ENCODE data around the gene TAAR8.

The TAAR8 gene

DNA sequence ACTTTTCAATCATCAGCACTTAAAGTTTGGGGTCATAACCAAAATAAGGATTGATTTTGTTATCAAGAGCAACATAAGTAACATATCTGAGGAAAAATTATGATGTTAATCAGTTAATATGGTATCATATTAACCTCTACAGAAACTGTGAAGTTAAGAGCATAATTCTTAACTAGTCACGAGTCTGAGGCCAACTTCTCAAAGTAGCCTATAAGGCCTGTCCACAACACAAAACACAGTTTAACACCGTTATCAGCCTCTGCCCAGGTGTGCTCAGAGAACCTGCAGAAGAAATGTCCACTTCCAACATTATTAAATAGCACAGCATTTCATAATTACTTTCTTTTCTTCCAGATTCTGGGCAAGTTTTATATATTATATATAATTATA is 40.6 kb upstream of the TAAR8 start (continued):
- no peak for TF ChIP-seq ZNF341 (tag by site-specific recombination; IDR thresholded peaks at IDR 0.05; ENCODE audit: low read depth)
- TF ChIP-seq SCRT2 (tag by site-specific recombination; IDR thresholded peaks at IDR 0.05): no peak
- TF ChIP-seq ZNF76 (tag by site-specific recombination; IDR thresholded peaks at IDR 0.05; ENCODE audit: borderline replicate concordance, low read depth): no peak
- no peak for TF ChIP-seq ZNF48 (tag by site-specific recombination; IDR thresholded peaks at IDR 0.05)
- TF ChIP-seq ZNF426 (tag by site-specific recombination; IDR thresholded peaks at IDR 0.05): no peak
- TF ChIP-seq ZNF175 (tag by site-specific recombination; IDR thresholded peaks at IDR 0.05): no peak

DNA sequence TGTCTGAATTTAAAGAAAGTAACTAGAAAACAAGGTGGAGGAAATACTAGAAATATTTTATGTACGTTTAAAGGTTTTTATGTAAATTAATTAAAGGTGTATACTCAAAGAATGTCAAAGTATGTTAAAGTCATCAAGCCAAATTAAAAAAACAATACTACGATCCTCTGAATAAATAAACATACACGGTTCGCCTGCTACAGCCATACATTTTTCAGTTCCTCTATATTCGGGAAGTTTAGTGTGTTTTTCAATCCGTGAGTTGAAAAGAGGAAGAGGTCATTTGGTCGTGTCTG is 40.2 kb upstream of the TAAR8 start:
- Histone ChIP-seq H3K4me1 (ENCODE audit: control insufficient read depth, insufficient read depth, low read length) (peaks cover 5% of the 10 kb centered on the region), H3K4me3 (ENCODE audit: low read depth, low read length) (peak overlapping the region; percentile 85), H3K27ac (ENCODE audit: extremely low read depth, low read depth, low read length) (peak overlapping the region; percentile 6; the same call in 1 of the 2 replicates), H3K9me3 (ENCODE audit: control insufficient read depth, insufficient read depth, low read depth, low read length) (no peaks in the 10 kb centered on the region), H3K36me3 (ENCODE audit: control insufficient read depth in 2 of 2, insufficient read depth in 1 of 2, low read length in 2 of 2) (peaks cover 5 to 12% of the 10 kb centered on the region in 2 experiments; a peak in 2 of 3 replicates)
- POLR2A ChIA-PET: interaction anchor here (0.6 to 1.7 kb wide), 6 partner anchors 274 to 562 kb away, joined by 4 to 13 read pairs (median 10); partner anchors contain the start of genes CCN2, RPS12 and SLC18B1
- TF ChIP-seq ZNF571 (tag by site-specific recombination; IDR thresholded peaks at IDR 0.05) (no peak), ZNF701 (tag by site-specific recombination; IDR thresholded peaks at IDR 0.05) (no peak), ZFP3 (tag by site-specific recombination; IDR thresholded peaks at IDR 0.05; ENCODE audit: low read depth) (no peak), MEIS1 (CRISPR knock-in tag; IDR thresholded peaks at IDR 0.05; ENCODE audit: borderline replicate concordance) (no peak), ZEB2 (tag by site-specific recombination; IDR thresholded peaks at IDR 0.05) (no peak), ZNF10 (tag by site-specific recombination; IDR thresholded peaks at IDR 0.05) (no peak), ZNF544 (tag by site-specific recombination; IDR thresholded peaks at IDR 0.05) (no peak), KLF10 (tag by site-specific recombination; IDR thresholded peaks at IDR 0.05) (no peak), TCF7L2 (IDR thresholded peaks at IDR 0.05; ENCODE audit: borderline replicate concordance, low read depth, low read length) (no peak)
- TF ChIP-seq, protein P1, sequence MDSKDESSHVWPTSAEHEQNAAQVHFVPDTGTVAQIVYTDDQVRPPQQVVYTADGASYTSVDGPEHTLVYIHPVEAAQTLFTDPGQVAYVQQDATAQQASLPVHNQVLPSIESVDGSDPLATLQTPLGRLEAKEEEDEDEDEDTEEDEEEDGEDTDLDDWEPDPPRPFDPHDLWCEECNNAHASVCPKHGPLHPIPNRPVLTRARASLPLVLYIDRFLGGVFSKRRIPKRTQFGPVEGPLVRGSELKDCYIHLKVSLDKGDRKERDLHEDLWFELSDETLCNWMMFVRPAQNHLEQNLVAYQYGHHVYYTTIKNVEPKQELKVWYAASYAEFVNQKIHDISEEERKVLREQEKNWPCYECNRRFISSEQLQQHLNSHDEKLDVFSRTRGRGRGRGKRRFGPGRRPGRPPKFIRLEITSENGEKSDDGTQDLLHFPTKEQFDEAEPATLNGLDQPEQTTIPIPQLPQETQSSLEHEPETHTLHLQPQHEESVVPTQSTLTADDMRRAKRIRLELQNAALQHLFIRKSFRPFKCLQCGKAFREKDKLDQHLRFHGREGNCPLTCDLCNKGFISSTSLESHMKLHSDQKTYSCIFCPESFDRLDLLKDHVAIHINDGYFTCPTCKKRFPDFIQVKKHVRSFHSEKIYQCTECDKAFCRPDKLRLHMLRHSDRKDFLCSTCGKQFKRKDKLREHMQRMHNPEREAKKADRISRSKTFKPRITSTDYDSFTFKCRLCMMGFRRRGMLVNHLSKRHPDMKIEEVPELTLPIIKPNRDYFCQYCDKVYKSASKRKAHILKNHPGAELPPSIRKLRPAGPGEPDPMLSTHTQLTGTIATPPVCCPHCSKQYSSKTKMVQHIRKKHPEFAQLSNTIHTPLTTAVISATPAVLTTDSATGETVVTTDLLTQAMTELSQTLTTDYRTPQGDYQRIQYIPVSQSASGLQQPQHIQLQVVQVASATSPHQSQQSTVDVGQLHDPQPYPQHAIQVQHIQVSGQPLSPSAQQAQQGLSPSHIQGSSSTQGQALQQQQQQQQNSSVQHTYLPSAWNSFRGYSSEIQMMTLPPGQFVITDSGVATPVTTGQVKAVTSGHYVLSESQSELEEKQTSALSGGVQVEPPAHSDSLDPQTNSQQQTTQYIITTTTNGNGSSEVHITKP (tag by site-specific recombination; IDR thresholded peaks at IDR 0.05): no peak
- TF ChIP-seq, protein P2, sequence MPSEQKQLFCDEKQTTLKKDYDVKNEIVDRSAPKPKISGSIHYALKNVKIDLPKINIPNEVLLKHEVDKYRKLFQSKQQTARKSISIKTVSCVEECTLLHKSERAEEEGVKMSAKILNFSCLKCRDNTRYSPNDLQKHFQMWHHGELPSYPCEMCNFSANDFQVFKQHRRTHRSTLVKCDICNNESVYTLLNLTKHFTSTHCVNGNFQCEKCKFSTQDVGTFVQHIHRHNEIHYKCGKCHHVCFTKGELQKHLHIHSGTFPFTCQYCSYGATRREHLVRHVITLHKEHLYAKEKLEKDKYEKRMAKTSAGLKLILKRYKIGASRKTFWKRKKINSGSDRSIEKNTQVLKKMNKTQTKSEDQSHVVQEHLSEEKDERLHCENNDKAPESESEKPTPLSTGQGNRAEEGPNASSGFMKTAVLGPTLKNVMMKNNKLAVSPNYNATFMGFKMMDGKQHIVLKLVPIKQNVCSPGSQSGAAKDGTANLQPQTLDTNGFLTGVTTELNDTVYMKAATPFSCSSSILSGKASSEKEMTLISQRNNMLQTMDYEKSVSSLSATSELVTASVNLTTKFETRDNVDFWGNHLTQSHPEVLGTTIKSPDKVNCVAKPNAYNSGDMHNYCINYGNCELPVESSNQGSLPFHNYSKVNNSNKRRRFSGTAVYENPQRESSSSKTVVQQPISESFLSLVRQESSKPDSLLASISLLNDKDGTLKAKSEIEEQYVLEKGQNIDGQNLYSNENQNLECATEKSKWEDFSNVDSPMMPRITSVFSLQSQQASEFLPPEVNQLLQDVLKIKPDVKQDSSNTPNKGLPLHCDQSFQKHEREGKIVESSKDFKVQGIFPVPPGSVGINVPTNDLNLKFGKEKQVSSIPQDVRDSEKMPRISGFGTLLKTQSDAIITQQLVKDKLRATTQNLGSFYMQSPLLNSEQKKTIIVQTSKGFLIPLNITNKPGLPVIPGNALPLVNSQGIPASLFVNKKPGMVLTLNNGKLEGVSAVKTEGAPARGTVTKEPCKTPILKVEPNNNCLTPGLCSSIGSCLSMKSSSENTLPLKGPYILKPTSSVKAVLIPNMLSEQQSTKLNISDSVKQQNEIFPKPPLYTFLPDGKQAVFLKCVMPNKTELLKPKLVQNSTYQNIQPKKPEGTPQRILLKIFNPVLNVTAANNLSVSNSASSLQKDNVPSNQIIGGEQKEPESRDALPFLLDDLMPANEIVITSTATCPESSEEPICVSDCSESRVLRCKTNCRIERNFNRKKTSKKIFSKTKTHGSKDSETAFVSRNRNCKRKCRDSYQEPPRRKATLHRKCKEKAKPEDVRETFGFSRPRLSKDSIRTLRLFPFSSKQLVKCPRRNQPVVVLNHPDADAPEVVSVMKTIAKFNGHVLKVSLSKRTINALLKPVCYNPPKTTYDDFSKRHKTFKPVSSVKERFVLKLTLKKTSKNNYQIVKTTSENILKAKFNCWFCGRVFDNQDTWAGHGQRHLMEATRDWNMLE (tag by site-specific recombination; conservative IDR thresholded peaks at IDR 0.05; ENCODE audit: low read depth): no peak
- TF ChIP-seq, protein P3, sequence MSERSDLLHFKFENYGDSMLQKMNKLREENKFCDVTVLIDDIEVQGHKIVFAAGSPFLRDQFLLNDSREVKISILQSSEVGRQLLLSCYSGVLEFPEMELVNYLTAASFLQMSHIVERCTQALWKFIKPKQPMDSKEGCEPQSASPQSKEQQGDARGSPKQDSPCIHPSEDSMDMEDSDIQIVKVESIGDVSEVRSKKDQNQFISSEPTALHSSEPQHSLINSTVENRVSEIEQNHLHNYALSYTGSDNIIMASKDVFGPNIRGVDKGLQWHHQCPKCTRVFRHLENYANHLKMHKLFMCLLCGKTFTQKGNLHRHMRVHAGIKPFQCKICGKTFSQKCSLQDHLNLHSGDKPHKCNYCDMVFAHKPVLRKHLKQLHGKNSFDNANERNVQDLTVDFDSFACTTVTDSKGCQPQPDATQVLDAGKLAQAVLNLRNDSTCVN (tag by site-specific recombination; optimal IDR thresholded peaks at IDR 0.05): no peak
- TF ChIP-seq, protein P4, sequence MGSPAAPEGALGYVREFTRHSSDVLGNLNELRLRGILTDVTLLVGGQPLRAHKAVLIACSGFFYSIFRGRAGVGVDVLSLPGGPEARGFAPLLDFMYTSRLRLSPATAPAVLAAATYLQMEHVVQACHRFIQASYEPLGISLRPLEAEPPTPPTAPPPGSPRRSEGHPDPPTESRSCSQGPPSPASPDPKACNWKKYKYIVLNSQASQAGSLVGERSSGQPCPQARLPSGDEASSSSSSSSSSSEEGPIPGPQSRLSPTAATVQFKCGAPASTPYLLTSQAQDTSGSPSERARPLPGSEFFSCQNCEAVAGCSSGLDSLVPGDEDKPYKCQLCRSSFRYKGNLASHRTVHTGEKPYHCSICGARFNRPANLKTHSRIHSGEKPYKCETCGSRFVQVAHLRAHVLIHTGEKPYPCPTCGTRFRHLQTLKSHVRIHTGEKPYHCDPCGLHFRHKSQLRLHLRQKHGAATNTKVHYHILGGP (tag by site-specific recombination; IDR thresholded peaks at IDR 0.05): no peak
- TF ChIP-seq, protein P5, sequence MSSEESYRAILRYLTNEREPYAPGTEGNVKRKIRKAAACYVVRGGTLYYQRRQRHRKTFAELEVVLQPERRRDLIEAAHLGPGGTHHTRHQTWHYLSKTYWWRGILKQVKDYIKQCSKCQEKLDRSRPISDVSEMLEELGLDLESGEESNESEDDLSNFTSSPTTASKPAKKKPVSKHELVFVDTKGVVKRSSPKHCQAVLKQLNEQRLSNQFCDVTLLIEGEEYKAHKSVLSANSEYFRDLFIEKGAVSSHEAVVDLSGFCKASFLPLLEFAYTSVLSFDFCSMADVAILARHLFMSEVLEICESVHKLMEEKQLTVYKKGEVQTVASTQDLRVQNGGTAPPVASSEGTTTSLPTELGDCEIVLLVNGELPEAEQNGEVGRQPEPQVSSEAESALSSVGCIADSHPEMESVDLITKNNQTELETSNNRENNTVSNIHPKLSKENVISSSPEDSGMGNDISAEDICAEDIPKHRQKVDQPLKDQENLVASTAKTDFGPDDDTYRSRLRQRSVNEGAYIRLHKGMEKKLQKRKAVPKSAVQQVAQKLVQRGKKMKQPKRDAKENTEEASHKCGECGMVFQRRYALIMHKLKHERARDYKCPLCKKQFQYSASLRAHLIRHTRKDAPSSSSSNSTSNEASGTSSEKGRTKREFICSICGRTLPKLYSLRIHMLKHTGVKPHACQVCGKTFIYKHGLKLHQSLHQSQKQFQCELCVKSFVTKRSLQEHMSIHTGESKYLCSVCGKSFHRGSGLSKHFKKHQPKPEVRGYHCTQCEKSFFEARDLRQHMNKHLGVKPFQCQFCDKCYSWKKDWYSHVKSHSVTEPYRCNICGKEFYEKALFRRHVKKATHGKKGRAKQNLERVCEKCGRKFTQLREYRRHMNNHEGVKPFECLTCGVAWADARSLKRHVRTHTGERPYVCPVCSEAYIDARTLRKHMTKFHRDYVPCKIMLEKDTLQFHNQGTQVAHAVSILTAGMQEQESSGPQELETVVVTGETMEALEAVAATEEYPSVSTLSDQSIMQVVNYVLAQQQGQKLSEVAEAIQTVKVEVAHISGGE (tag by site-specific recombination; conservative IDR thresholded peaks at IDR 0.05; ENCODE audit: low read depth): no peak
- CTCF ChIA-PET: interaction anchor here (0.6 to 1.2 kb wide), 3 partner anchors 22 to 232 kb away, joined by 3 to 12 read pairs (median 4); no protein-coding TSS in a partner anchor

Measured in HEK293 (cell line).